Esophagus muscularis mucosa (tissue), 4 donors: ENCODE data around the gene CROT. TPM values are rescaled to one million over a fixed set of nuclear protein-coding genes. Genes with fewer than 3 reads are reported as not detected.

Experiments used
- DNase-seq: peaks from one replicate; pipeline ENCODE4 v3.0.0-alpha.2; 2017; ENCODE audit errors: extremely low spot score
- H3K27ac ChIP-seq, 4 donors: fragments of 200-600 bp; sonication (generic); replicated peaks in 1 of 4; 1 replicate in 3 of 4; 2 replicates in 1 of 4; pipeline ENCODE4 v1.5.1; 2016 to 2019; ENCODE audit warnings: mild to moderate bottlenecking in 1 of 4
- H3K27me3 ChIP-seq, 4 donors: fragments of 200-600 bp; sonication (generic); one replicate each; pipeline versions ENCODE4 v1.5.1 to v1.6.0; 2016 to 2019
- H3K36me3 ChIP-seq, 4 donors: fragments of 200-600 bp; sonication (generic); one replicate each; pipeline ENCODE4 v1.5.1; 2016 to 2019
- H3K4me1 ChIP-seq, 4 donors: fragments of 200-600 bp; sonication (generic); one replicate each; pipeline ENCODE4 v1.5.1; 2016 to 2019
- H3K4me3 ChIP-seq, 4 donors: fragments of 200-600 bp; sonication (generic); 1 replicate in 2 of 4; 2 replicates in 2 of 4; pipeline ENCODE4 v1.5.1; 2016 to 2019; ENCODE audit warnings: mild to moderate bottlenecking in 4 of 4, moderate library complexity in 1 of 4
- H3K9me3 ChIP-seq, 4 donors: fragments of 200-600 bp; sonication (generic); 1 replicate in 3 of 4; 2 replicates in 1 of 4; pipeline ENCODE4 v1.5.1; 2016 to 2019
- EP300 ChIP-seq: sonication (generic); formaldehyde crosslinking; IDR thresholded peaks from one replicate; pipeline ENCODE4 v1.6.1; 2017; ENCODE audit warnings: antibody characterized with exemption
- POLR2A ChIP-seq: fragments of 450-650 bp; IDR thresholded peaks from one replicate; pipeline ENCODE4 v1.6.1; 2017; ENCODE audit warnings: antibody characterized with exemption, moderate library complexity, mild to moderate bottlenecking, low read depth
- POLR2AphosphoS5 ChIP-seq, 2 donors: sonication (generic); formaldehyde crosslinking; IDR thresholded peaks; one replicate each; pipeline ENCODE4 v1.6.1; 2017; ENCODE audit warnings: antibody characterized with exemption in 2 of 2
- WGBS: methylation state at CpG from one replicate; pipeline ENCODE4 v1.1.5; 2018; 5-methylcytosine and 5-hydroxymethylcytosine counted together
- intact Hi-C: fragments of 100-400 bp; cut with DNase I; formaldehyde crosslinking; loops from one replicate; pipeline ENCODE4 v1.15.1; 2023
- total RNA-seq, 4 donors: library from RNA; depleted of rRNA; stranded (reverse); fragments of >200 nt; gene quantifications; one replicate each; pipeline versions ENCODE4 v1.1.0 to v1.2.1, GENCODE V29; 2016
- TF ChIP-seq, protein P1 (sequence below), 3 experiments: fragments of 200-600 bp in 2 of 3; fragments of 450-650 bp in 1 of 3; sonication (generic) in 2 of 3; IDR thresholded peaks; one replicate each; pipeline ENCODE4 v1.5.1; 2017 to 2019; ENCODE audit warnings: antibody characterized with exemption in 3 of 3, mild to moderate bottlenecking in 2 of 3, moderate library complexity in 1 of 3

Gene CROT
- total RNA-seq, 4 donors from 2014 or later: 9.1 to 10.8 (median 9.6) TPM

DNA sequence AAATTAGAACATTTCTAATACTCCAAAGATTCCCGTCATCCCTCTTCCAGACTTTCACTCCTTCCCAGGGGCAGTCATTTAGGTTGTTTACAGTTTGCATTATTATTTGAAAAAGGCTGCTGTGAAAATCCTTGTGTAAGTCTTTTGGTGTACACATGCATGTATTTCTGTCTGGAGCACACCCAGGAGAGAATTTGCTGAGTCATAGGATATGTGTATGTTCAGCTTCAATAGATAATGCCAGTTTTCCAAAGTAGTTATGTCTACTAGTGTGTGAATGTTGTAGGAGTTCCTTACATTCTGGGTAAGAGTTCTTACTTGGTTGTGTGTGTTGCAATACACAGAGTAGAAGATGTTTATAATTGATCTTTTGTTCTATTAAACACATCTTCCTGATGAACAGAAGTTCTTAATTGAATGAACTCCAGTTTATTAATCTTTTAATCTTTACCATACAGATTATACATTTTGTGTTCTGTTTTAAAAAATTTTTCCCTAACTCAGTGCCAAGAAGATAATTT, 25.3 kb downstream of the CROT start:
- WGBS: 100% methylated on average over 1 of the region's 1 CpG
- intact Hi-C loops: no loop called here

DNA sequence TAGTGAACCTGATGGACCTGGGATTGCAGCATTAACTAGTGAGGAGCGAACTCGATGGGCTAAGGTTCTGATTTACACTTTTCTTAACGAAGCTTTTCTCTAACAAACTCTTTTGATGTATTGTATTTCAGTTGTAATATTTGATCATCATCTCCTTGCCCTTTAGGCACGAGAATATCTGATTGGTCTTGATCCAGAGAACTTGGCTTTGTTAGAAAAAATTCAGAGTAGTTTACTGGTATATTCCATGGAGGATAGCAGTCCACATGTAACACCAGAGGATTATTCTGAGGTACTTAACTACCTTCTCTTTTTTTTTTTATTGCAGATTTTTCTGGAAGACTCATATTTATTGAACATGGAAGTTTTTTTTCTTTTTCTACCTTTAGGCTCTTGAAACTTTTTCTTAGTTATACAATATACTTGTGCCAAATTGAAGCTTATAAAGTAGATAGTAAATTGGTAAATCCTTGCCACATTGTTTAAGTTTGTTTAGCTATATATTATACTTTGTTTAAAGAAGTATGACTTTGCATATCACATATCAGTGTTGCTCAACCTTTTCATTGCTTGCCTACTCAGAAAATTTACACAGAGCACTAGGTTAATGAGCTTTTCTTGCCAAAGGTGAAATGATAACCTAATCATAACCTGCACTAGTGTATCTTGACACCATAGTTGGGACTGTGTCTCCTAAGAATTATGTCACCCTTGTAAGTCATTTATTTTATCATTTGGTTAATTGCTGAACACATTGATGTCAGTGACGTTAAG, 30.4 kb downstream of the CROT start:
- no peak for DNase-seq
- 88% methylated on average over 5 of the region's 5 CpGs for WGBS
- H3K36me3 ChIP-seq: peaks cover 0 to 26% (median 11%) of the 10 kb centered on the region in 4 donors
- H3K4me3 ChIP-seq: no peak overlapping the region
- H3K27ac ChIP-seq: no peak overlapping the region
- TF ChIP-seq POLR2A: no peak
- no peak for TF ChIP-seq POLR2AphosphoS5 (IDR thresholded peaks at IDR 0.05)
- no peak for TF ChIP-seq EP300
- TF ChIP-seq, protein P1, sequence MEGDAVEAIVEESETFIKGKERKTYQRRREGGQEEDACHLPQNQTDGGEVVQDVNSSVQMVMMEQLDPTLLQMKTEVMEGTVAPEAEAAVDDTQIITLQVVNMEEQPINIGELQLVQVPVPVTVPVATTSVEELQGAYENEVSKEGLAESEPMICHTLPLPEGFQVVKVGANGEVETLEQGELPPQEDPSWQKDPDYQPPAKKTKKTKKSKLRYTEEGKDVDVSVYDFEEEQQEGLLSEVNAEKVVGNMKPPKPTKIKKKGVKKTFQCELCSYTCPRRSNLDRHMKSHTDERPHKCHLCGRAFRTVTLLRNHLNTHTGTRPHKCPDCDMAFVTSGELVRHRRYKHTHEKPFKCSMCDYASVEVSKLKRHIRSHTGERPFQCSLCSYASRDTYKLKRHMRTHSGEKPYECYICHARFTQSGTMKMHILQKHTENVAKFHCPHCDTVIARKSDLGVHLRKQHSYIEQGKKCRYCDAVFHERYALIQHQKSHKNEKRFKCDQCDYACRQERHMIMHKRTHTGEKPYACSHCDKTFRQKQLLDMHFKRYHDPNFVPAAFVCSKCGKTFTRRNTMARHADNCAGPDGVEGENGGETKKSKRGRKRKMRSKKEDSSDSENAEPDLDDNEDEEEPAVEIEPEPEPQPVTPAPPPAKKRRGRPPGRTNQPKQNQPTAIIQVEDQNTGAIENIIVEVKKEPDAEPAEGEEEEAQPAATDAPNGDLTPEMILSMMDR (IDR thresholded peaks at IDR 0.05): no peak
- H3K27me3 ChIP-seq: no peaks in the 10 kb centered on the region
- H3K9me3 ChIP-seq: no peaks in the 10 kb centered on the region
- no peaks in the 10 kb centered on the region for H3K4me1 ChIP-seq
- intact Hi-C loops: no loop called here

More for the DNA sequence above, 25.3 kb downstream of the CROT start:
- DNase-seq: no peak
- H3K4me1 ChIP-seq: no peaks in the 10 kb centered on the region
- H3K27ac ChIP-seq: no peak overlapping the region
- H3K4me3 ChIP-seq: no peak overlapping the region
- no peaks in the 10 kb centered on the region for H3K9me3 ChIP-seq
- no peak for TF ChIP-seq POLR2A
- TF ChIP-seq POLR2AphosphoS5 (IDR thresholded peaks at IDR 0.05): no peak
- no peak for TF ChIP-seq EP300
- TF ChIP-seq, protein P1 (IDR thresholded peaks at IDR 0.05): no peak
- peaks cover 1 to 34% (median 12%) of the 10 kb centered on the region in 4 donors for H3K36me3 ChIP-seq
- no peaks in the 10 kb centered on the region for H3K27me3 ChIP-seq

DNA sequence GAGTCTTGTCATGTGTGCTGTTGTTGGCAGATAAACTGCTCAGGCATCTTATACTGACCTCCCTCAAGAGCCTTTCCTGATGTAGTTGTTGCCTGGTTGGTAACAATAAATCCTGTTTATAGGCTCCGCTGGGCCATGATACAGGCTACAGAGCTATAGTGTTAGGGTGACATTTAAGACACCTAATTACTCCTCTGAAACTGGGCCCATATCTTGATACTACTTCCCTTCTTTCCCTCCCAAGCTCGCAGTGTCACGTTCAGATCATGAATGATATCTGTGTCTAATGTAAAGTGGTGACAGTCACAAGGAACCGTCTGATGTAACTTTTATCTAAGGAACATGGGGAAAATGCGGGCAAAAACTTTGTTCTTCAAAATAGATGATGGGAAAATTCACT, 35.4 kb downstream of the CROT start:
- Histone ChIP-seq H3K36me3 (peaks cover 4 to 56% (median 30%) of the 10 kb centered on the region in 4 donors), H3K27ac (no peak overlapping the region), H3K27me3 (no peaks in the 10 kb centered on the region), H3K9me3 (no peaks in the 10 kb centered on the region), H3K4me1 (no peaks in the 10 kb centered on the region), H3K4me3 (no peak overlapping the region)
- intact Hi-C loops: no loop called here
- WGBS: 89% methylated on average over 5 of the region's 5 CpGs
- DNase-seq: no peak
- TF ChIP-seq EP300 (no peak), POLR2A (no peak), POLR2AphosphoS5 (IDR thresholded peaks at IDR 0.05) (no peak)
- TF ChIP-seq, protein P1 (IDR thresholded peaks at IDR 0.05): no peak

DNA sequence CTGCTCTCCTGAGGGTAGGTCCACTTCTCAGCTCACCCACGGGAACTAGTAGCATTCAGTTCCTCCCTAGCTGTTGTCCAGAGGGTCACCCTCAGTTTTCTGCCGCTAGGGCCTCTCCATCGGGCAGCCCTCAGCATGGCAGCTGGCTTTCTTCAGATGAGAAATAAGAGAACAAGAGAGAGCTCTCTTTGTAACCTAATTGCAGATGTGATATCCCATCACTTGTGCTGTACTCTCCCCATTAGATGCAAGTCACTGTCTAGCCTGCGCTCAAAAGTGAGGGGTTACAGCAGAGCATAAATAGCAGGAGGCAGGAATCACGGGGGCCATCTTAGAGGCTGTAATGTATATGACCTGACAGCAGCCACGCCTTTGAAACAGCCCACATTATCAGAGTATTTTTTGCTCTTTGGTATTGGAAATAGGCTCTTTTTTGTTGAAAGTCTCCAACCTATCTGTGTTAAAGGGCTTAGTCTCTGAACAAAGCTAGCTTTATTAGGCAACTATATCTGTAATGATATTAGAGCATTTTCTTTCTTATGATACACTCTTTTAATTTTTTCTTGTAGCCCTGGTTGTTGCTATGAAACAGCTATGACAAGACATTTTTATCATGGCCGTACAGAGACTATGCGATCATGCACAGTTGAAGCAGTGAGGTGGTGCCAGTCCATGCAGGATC, 45.7 kb downstream of the CROT start:
- TF ChIP-seq POLR2A (no peak), POLR2AphosphoS5 (IDR thresholded peaks at IDR 0.05) (no peak), EP300 (no peak)
- TF ChIP-seq, protein P1 (IDR thresholded peaks at IDR 0.05): no peak
- no peak overlapping the region for H3K27ac ChIP-seq
- H3K27me3 ChIP-seq: no peaks in the 10 kb centered on the region
- no peaks in the 10 kb centered on the region for H3K4me1 ChIP-seq
- no peak overlapping the region for H3K4me3 ChIP-seq
- no peak for DNase-seq
- WGBS: 87% methylated on average over 8 of the region's 8 CpGs
- no peaks in the 10 kb centered on the region for H3K9me3 ChIP-seq
- intact Hi-C loops: no loop called here
- peaks cover 15 to 70% (median 19%) of the 10 kb centered on the region in 4 donors for H3K36me3 ChIP-seq
